IMR-90 (cell line): ENCODE results near the gene EPB41L4A.

Source experiments
- BHLHE40 ChIP-seq: fragments of 150-350 bp; IDR thresholded peaks from 2 replicates; pipeline ENCODE4 v1.6.1; 2016; ENCODE audit warnings: mild to moderate bottlenecking, low read depth, low read length
- CEBPB ChIP-seq: IDR thresholded peaks from 2 replicates; pipeline ENCODE4 v1.6.1; 2012; ENCODE audit warnings: low read depth, low read length, improper control_type of control experiment
- ELK1 ChIP-seq: fragments of 150-350 bp; IDR thresholded peaks from 2 replicates; pipeline ENCODE4 v1.6.1; 2016; ENCODE audit warnings: low read depth, mild to moderate bottlenecking, low read length, moderate library complexity, borderline replicate concordance
- FOS ChIP-seq: fragments of 150-350 bp; IDR thresholded peaks from 2 replicates; pipeline ENCODE4 v1.6.1; 2016; ENCODE audit warnings: low read depth, low read length
- MAFK ChIP-seq: IDR thresholded peaks from 2 replicates; pipeline ENCODE4 v1.6.1; 2012; ENCODE audit warnings: low read depth, low read length, improper control_type of control experiment
- MAZ ChIP-seq: IDR thresholded peaks from 2 replicates; pipeline ENCODE4 v1.6.1; 2012; ENCODE audit warnings: low read depth, mild to moderate bottlenecking, low read length, improper control_type of control experiment, moderate library complexity, borderline replicate concordance
- MXI1 ChIP-seq: IDR thresholded peaks from 2 replicates; pipeline ENCODE4 v1.6.1; 2012; ENCODE audit warnings: low read depth, mild to moderate bottlenecking, low read length, moderate library complexity, borderline replicate concordance
- POLR2A ChIP-seq: IDR thresholded peaks from 2 replicates; pipeline ENCODE4 v1.6.1; 2012; ENCODE audit warnings: mild to moderate bottlenecking, low read depth, low read length
- RAD21 ChIP-seq: IDR thresholded peaks from 2 replicates; pipeline ENCODE4 v1.6.1; 2012; ENCODE audit warnings: low read length, improper control_type of control experiment
- RCOR1 ChIP-seq: IDR thresholded peaks from 2 replicates; pipeline ENCODE4 v1.6.1; 2012; ENCODE audit warnings: mild to moderate bottlenecking, low read length, improper control_type of control experiment; ENCODE audit not compliant: insufficient replicate concordance
- RFX5 ChIP-seq: IDR thresholded peaks from 2 replicates; pipeline ENCODE4 v1.8.0; 2012; ENCODE audit warnings: low read depth, mild to moderate bottlenecking, low read length, moderate library complexity
- TF ChIP-seq, protein P1 (sequence below): conservative IDR thresholded peaks from 2 replicates; pipeline ENCODE4 v1.5.1; 2012; ENCODE audit warnings: mild to moderate bottlenecking, low read depth, low read length, improper control_type of control experiment
- TF ChIP-seq, protein P2 (sequence below): fragments of 150-350 bp; IDR thresholded peaks from 2 replicates; pipeline ENCODE4 v1.6.1; 2017; ENCODE audit warnings: mild to moderate bottlenecking, antibody characterized with exemption, low read length, low read depth

- TF ChIP-seq MAFK, result no peak
- TF ChIP-seq, protein P1, sequence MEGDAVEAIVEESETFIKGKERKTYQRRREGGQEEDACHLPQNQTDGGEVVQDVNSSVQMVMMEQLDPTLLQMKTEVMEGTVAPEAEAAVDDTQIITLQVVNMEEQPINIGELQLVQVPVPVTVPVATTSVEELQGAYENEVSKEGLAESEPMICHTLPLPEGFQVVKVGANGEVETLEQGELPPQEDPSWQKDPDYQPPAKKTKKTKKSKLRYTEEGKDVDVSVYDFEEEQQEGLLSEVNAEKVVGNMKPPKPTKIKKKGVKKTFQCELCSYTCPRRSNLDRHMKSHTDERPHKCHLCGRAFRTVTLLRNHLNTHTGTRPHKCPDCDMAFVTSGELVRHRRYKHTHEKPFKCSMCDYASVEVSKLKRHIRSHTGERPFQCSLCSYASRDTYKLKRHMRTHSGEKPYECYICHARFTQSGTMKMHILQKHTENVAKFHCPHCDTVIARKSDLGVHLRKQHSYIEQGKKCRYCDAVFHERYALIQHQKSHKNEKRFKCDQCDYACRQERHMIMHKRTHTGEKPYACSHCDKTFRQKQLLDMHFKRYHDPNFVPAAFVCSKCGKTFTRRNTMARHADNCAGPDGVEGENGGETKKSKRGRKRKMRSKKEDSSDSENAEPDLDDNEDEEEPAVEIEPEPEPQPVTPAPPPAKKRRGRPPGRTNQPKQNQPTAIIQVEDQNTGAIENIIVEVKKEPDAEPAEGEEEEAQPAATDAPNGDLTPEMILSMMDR, result no peak
- TF ChIP-seq POLR2A, result no peak
- TF ChIP-seq RCOR1, result no peak
- no peak for TF ChIP-seq MXI1
- TF ChIP-seq RAD21, result no peak
- TF ChIP-seq RFX5, result no peak
- no peak for TF ChIP-seq CEBPB
- TF ChIP-seq ELK1, result no peak
- TF ChIP-seq MAZ, result no peak
- no peak for TF ChIP-seq BHLHE40
- TF ChIP-seq FOS, result no peak
- TF ChIP-seq, protein P2, sequence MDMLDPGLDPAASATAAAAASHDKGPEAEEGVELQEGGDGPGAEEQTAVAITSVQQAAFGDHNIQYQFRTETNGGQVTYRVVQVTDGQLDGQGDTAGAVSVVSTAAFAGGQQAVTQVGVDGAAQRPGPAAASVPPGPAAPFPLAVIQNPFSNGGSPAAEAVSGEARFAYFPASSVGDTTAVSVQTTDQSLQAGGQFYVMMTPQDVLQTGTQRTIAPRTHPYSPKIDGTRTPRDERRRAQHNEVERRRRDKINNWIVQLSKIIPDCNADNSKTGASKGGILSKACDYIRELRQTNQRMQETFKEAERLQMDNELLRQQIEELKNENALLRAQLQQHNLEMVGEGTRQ, result no peak
Measured at GRCh38 chr5:112323166-112323565, 95.9 kb downstream of the EPB41L4A start.
